ENCODE measurements around the gene C14orf180. TPM values are rescaled to one million over a fixed set of nuclear protein-coding genes. Genes with fewer than 3 reads are reported as not detected.

The C14orf180 gene
- total RNA-seq, 1 experiment from 2014 or later: not detected

- Histone ChIP-seq H3K9me3 (ENCODE audit: control insufficient read depth, insufficient read depth, low read depth, low read length) (no peaks in the 10 kb centered on the region), H3K4me1 (ENCODE audit: control insufficient read depth, insufficient read depth, low read length) (no peaks in the 10 kb centered on the region), H3K4me3 (ENCODE audit: low read depth in 2 of 2, low read length in 2 of 2) (no peak overlapping the region), H3K27me3 (ENCODE audit: control insufficient read depth, insufficient read depth, low read length) (no peaks in the 10 kb centered on the region), H3K27ac (ENCODE audit: low read length) (no peak overlapping the region), H3K36me3 (ENCODE audit: control insufficient read depth, insufficient read depth, low read length) (no peaks in the 10 kb centered on the region)
- in situ Hi-C loops (cut with HindIII; ENCODE audit: low pct_unique_long_range_greater_than_20kb, low sequenced_read_pairs) (no loop called here), intact Hi-C loops (cut with micrococcal nuclease; ENCODE audit: unreplicated experiment) (no loop called here)
- POLR2A ChIA-PET: no interaction called here
- BruUV-seq (replicated peaks): no TSS peak
- no peak for TF ChIP-seq SIN3A (IDR thresholded peaks at IDR 0.05; ENCODE audit: borderline replicate concordance, insufficient read depth, low read depth, low read length)
- no peak for TF ChIP-seq POLR2AphosphoS5 (IDR thresholded peaks at IDR 0.05; ENCODE audit: low read depth, low read length)
- no peak for TF ChIP-seq CTCF (IDR thresholded peaks at IDR 0.05)
- no peak for TF ChIP-seq TCF7L2 (IDR thresholded peaks at IDR 0.05; ENCODE audit: low read depth, low read length)
- TF ChIP-seq REST (IDR thresholded peaks at IDR 0.05; ENCODE audit: insufficient read depth in 1 of 2, low read depth in 2 of 2, low read length in 1 of 2): no peak
- DNase-seq (ENCODE audit: low read depth, low spot score): no peak
- no peak for ATAC-seq
- CTCF ChIA-PET: no interaction called here
These were observed 10.0 kb downstream of the C14orf180 start for GRCh38 chr14:104589338-104590195.

- TF ChIP-seq POLR2AphosphoS5 (IDR thresholded peaks at IDR 0.05; ENCODE audit: low read depth, low read length) (no peak), TCF7L2 (IDR thresholded peaks at IDR 0.05; ENCODE audit: low read depth, low read length) (no peak), REST (IDR thresholded peaks at IDR 0.05; ENCODE audit: insufficient read depth in 1 of 2, low read depth in 2 of 2, low read length in 1 of 2) (no peak), SIN3A (IDR thresholded peaks at IDR 0.05; ENCODE audit: borderline replicate concordance, insufficient read depth, low read depth, low read length) (no peak), CTCF (IDR thresholded peaks at IDR 0.05) (no peak)
- ChIA-PET CTCF (no interaction called here), POLR2A (no interaction called here)
- no peaks in the 10 kb centered on the region for H3K4me1 ChIP-seq (ENCODE audit: control insufficient read depth, insufficient read depth, low read length)
- no peak overlapping the region for H3K27ac ChIP-seq (ENCODE audit: low read length)
- intact Hi-C loops (cut with micrococcal nuclease; ENCODE audit: unreplicated experiment) (no loop called here), in situ Hi-C loops (cut with HindIII; ENCODE audit: low pct_unique_long_range_greater_than_20kb, low sequenced_read_pairs) (no loop called here)
- H3K36me3 ChIP-seq (ENCODE audit: control insufficient read depth, insufficient read depth, low read length): no peaks in the 10 kb centered on the region
- no peaks in the 10 kb centered on the region for H3K27me3 ChIP-seq (ENCODE audit: control insufficient read depth, insufficient read depth, low read length)
- H3K4me3 ChIP-seq (ENCODE audit: low read depth in 2 of 2, low read length in 2 of 2): peak overlapping the region in 1 of 2 experiments; percentile 14; a peak in 1 of 4 replicates
- H3K9me3 ChIP-seq (ENCODE audit: control insufficient read depth, insufficient read depth, low read depth, low read length): no peaks in the 10 kb centered on the region
- ATAC-seq: no peak
- no TSS peak for BruUV-seq (replicated peaks)
- DNase-seq (ENCODE audit: low read depth, low spot score): no peak
These were observed 10.8 kb downstream of the C14orf180 start for GRCh38 chr14:104590240-104590965.
